GM18526 (cell line): ENCODE data around the gene MYO18B.

Source experiments
- POLR2A ChIP-seq: IDR thresholded peaks from 3 replicates; pipeline ENCODE4 v1.6.1; 2011; ENCODE audit not compliant: insufficient read length; ENCODE audit errors: extremely low read depth

Gene MYO18B

GRCh38 chr22:25753252-25753651 is 11.3 kb downstream of the MYO18B start:
- TF ChIP-seq POLR2A: no peak

- no peak for TF ChIP-seq POLR2A
Measured at GRCh38 chr22:25754527-25755202, 12.7 kb downstream of the MYO18B start.

DNA sequence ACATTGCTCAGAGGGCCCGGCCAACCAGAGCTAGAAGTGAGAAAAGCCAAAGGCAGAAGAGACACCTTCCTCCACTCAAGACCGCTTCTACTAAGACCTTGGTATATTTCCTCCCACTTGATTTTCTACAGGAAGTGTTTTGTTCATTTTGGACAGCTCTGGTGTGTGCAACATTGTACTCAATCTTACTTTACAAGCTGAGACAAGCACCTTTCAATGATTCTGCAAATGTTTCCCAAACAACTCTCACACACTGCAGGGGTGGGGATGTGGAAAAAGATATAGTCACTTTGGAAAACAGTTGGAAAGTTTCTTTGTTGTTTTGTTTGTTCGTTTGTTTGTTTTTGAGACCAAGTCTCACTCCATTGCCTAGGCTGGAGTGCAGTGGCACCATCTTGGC is 15.7 kb downstream of the MYO18B start:
- TF ChIP-seq POLR2A: no peak

- TF ChIP-seq POLR2A: no peak
Measured at GRCh38 chr22:25758316-25758715, 16.3 kb downstream of the MYO18B start.

DNA sequence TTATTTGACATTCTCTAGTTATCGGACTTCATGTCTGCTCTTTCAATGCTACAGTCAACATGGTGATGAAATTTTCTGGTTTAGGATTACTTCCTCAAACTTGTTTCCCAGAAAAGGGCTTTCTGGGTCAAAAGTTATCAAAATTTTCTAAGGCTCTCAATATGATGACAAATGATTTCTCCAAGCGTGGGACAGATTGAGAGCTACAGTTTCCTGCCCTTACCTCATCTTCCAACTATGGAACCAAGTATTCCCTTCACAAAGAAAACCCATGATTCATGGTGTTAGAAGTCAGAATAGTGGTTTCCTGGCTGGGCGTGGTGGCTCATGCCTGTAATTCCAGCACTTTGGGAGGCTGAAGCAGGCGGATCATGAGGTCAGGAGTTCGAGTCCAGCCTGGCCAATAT is 17.8 kb downstream of the MYO18B start:
- TF ChIP-seq POLR2A: no peak

- no peak for TF ChIP-seq POLR2A
Measured at GRCh38 chr22:25760294-25760693, 18.3 kb downstream of the MYO18B start.

DNA sequence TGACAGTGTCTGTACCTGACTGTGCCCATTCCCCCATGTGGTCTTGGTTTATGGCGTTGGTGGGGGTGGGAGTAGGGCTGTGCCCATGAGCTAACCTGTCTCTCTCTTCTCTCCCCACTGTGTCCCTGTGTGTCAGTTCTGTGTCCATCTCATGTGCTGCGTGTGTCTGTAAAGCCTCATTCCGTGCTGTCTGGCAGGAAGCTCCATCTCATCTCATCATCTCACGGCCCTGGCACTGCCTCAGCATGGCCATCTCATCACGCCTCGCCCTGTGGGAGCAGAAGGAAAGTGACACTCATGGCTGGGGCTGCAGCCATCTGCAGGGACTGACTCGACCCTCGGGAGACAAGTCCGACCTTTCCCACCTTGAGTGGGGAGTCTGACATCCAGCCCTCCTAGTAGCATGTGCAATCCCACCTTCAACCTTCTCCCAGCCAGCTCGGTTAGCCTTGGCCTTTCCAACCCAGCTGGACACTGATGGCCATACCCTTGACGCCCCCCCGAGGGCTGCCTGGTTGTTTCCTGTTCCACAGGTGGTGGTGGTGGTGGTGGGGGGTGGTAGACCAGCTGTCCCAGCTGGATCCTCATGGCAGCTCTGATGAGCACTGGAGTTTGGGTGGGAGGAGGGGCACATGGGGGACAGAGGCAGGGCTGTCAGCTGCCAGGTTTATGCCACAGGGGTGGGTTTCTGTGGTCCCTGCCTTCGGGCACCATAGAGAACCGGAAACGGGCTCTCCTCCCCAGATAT is 19.0 kb downstream of the MYO18B start:
- TF ChIP-seq POLR2A: no peak

DNA sequence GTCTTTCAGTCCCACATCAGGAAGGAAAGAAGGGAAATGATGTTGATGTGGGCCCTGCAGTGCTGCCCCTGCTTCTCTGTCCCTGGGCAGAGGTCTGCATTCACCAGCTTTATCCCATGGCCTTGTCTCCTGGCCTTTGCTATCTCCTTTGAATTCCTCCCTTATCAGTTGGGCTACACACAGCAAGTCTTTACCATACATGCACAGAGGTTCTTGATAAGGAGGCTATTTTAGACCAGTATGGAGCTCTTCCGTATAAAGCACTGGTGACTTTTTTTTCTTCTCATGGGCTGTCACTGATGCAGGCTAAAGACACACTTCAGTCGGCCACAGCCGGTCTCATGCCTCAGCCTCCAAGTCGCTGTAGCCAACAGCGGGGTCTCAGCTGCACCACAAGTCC is 20.2 kb downstream of the MYO18B start:
- no peak for TF ChIP-seq POLR2A

- TF ChIP-seq POLR2A: no peak
Measured at GRCh38 chr22:25763239-25763777, 21.3 kb downstream of the MYO18B start.

GRCh38 chr22:25764270-25765015 is 22.5 kb downstream of the MYO18B start:
- TF ChIP-seq POLR2A: no peak

GRCh38 chr22:25765016-25765367 is 23.0 kb downstream of the MYO18B start:
- TF ChIP-seq POLR2A: no peak

GRCh38 chr22:25765801-25766200 is 23.8 kb downstream of the MYO18B start:
- TF ChIP-seq POLR2A: no peak

GRCh38 chr22:25766418-25766817 is 24.4 kb downstream of the MYO18B start:
- TF ChIP-seq POLR2A: no peak

- TF ChIP-seq POLR2A: no peak
Measured at GRCh38 chr22:25770333-25770732, 28.3 kb downstream of the MYO18B start.

DNA sequence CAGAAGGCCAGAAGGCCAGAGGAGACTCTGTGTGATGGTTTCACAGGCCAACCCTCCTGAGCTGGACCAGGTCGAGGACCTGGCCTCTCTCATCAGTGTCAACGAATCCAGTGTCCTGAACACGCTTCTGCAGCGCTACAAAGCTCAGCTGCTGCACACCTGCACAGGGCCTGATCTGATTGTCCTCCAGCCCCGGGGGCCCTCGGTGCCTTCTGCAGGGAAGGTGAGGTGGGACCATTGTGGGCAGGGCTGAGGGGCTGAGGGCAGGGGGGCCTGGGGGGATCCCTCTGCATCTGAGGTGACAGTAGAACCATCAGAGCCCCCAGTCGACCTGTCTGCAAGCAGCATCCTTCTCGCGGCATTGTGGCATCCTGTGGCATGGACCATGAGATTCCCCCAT is 30.3 kb downstream of the MYO18B start:
- TF ChIP-seq POLR2A: no peak

DNA sequence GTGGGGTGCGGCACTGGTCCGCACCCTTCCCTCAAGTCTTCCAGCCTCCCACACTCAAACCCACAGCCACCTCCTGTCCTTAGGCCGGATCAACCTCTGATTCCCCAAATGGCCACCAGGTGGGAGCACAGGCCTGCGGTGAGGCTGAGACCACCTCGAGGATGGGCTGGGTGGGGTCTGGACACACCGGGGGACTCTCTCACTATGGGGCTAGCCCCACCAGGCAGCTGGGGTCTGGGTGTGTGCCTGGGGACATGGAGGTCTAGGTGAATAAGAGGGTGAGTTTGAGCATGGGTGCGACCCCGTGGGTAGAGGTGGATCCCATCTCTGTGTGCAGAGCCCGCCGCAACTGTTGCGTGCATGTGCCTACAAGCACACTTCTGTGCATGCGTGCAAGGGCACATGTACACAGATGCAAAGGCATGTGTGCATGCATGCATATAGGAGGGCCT is 32.6 kb downstream of the MYO18B start:
- TF ChIP-seq POLR2A: no peak
